OCI-LY7 (cell line): Measurements from ENCODE around the gene CENPU.

ENCODE experiments used
- EZH2phosphoT487 ChIP-seq: fragments of 200-600 bp; sonication (generic); IDR thresholded peaks from 2 replicates; pipeline ENCODE4 v1.6.1; 2018; ENCODE audit warnings: low read depth, borderline replicate concordance, mild to moderate bottlenecking, mixed run types, antibody characterized with exemption, low read length, moderate library complexity, mixed read lengths
- TF ChIP-seq, protein P1 (sequence below): fragments of 200-600 bp; sonication (generic); conservative IDR thresholded peaks from 2 replicates; pipeline ENCODE4 v1.5.1; 2014; ENCODE audit warnings: mild to moderate bottlenecking, antibody characterized with exemption, low read length, moderate library complexity, mixed read lengths

DNA sequence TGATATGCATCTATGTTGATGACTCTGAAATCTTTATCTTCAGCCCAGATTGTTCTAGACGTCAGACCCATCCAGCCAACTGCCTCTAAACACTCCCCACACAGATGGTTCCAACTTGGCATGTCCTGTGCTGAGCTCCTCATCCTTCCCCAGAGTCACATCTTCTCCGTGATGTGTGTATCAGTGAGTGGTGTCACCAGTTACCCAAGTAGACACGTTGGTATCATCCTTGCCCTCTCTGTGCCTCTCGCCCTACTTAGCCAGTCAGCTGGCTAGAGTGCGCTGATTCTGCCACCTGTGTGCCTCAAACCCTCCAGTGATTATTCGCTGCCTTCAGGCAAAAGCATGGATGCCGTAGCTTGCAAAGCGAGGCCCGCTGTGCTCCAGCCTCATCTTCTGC, 65.8 kb downstream of the CENPU start:
- TF ChIP-seq, protein P1, sequence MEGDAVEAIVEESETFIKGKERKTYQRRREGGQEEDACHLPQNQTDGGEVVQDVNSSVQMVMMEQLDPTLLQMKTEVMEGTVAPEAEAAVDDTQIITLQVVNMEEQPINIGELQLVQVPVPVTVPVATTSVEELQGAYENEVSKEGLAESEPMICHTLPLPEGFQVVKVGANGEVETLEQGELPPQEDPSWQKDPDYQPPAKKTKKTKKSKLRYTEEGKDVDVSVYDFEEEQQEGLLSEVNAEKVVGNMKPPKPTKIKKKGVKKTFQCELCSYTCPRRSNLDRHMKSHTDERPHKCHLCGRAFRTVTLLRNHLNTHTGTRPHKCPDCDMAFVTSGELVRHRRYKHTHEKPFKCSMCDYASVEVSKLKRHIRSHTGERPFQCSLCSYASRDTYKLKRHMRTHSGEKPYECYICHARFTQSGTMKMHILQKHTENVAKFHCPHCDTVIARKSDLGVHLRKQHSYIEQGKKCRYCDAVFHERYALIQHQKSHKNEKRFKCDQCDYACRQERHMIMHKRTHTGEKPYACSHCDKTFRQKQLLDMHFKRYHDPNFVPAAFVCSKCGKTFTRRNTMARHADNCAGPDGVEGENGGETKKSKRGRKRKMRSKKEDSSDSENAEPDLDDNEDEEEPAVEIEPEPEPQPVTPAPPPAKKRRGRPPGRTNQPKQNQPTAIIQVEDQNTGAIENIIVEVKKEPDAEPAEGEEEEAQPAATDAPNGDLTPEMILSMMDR: no peak
- TF ChIP-seq EZH2phosphoT487: no peak
